Panc1 (cell line): ENCODE measurements around the gene AFG1L. TPM values are rescaled to one million over a fixed set of nuclear protein-coding genes. Genes with fewer than 3 reads are reported as not detected.

Experiments
- ATAC-seq: fragments of 200-7000 bp; cut with Tn5 transposase; 2 replicates; pipeline ENCODE4 v1.9.1; 2020; ENCODE audit warnings: mild to moderate bottlenecking, moderate library complexity
- BruUV-seq: library from RNA; stranded (reverse); fragments of 400-500 nt; replicated peaks from 2 replicates; lab custom pipeline; 2021; lab: Mats Ljungman, UMichigan
- CTCF ChIA-PET: fragments of 300-600 bp; sonication (Branson Sonifier 250); formaldehyde crosslinking; loops from one replicate; lab custom pipeline; 2022; ENCODE audit warnings: antibody characterized with exemption; lab: Charles Lee
- POLR2A ChIA-PET: fragments of 300-600 bp; sonication (Branson Sonifier 250); formaldehyde crosslinking; loops from one replicate; lab custom pipeline; 2022; ENCODE audit warnings: antibody characterized with exemption; lab: Charles Lee
- DNase-seq: peaks from one replicate; pipeline ENCODE4 v3.0.0-alpha.2; 2010; ENCODE audit warnings: low read depth, low spot score
- H3K27ac ChIP-seq: 2 replicates; pipeline ENCODE4 v1.5.1; 2011; ENCODE audit warnings: mild to moderate bottlenecking, low read length, inconsistent platforms
- H3K27me3 ChIP-seq: fragments of 200-500 bp; sonication (Bioruptor generic); 2 replicates; pipeline ENCODE4 v1.6.0; 2014; ENCODE audit warnings: low read length, inconsistent platforms; ENCODE audit not compliant: control insufficient read depth, insufficient read depth
- H3K36me3 ChIP-seq: fragments of 200-500 bp; sonication (Bioruptor generic); 2 replicates; pipeline ENCODE4 v1.5.1; 2014; ENCODE audit warnings: inconsistent platforms, mild to moderate bottlenecking, low read length, moderate library complexity; ENCODE audit not compliant: control insufficient read depth, insufficient read depth
- H3K4me1 ChIP-seq: 2 replicates; pipeline ENCODE4 v1.5.1; 2011; ENCODE audit warnings: inconsistent platforms, mild to moderate bottlenecking, low read length, moderate library complexity; ENCODE audit not compliant: control insufficient read depth, insufficient read depth
- H3K4me3 ChIP-seq, 2 experiments: 2 replicates each; pipeline ENCODE4 v1.5.1; 2011 to 2012; ENCODE audit warnings: low read depth in 2 of 2, low read length in 2 of 2, mild to moderate bottlenecking in 2 of 2, inconsistent platforms in 1 of 2, moderate library complexity in 1 of 2
- H3K9me3 ChIP-seq: fragments of 200-500 bp; sonication (Bioruptor generic); 2 replicates; pipeline ENCODE4 v1.5.1; 2014; ENCODE audit warnings: low read depth, mild to moderate bottlenecking, inconsistent platforms, low read length, moderate library complexity; ENCODE audit not compliant: control insufficient read depth, insufficient read depth
- POLR2AphosphoS5 ChIP-seq: IDR thresholded peaks from 2 replicates; pipeline ENCODE4 v1.6.1; 2012; ENCODE audit warnings: mild to moderate bottlenecking, low read depth, low read length, moderate library complexity
- SIN3A ChIP-seq: IDR thresholded peaks from 2 replicates; pipeline ENCODE4 v1.6.1; 2012; ENCODE audit warnings: low read depth, mild to moderate bottlenecking, low read length, moderate library complexity, borderline replicate concordance; ENCODE audit not compliant: insufficient read depth
- TCF7L2 ChIP-seq: IDR thresholded peaks from 2 replicates; pipeline ENCODE4 v1.6.1; 2011; ENCODE audit warnings: mild to moderate bottlenecking, low read depth, low read length, inconsistent platforms
- in situ Hi-C: cut with HindIII; loops from 2 replicates; pipeline ENCODE4 v1.10.0; 2016; ENCODE audit warnings: low sequenced_read_pairs, low pct_unique_long_range_greater_than_20kb
- intact Hi-C: fragments of 100-400 bp; cut with micrococcal nuclease; formaldehyde crosslinking; loops from one replicate; pipeline ENCODE4 v1.10.0; 2022; ENCODE audit not compliant: unreplicated experiment
- total RNA-seq: library from RNA; stranded (reverse); gene quantifications from one replicate; pipeline ENCODE4 v1.2.1, GENCODE V29; 2021; ENCODE audit not compliant: unreplicated experiment
- TF ChIP-seq, protein P1 (sequence below): fragments of 450-650 bp; IDR thresholded peaks from 2 replicates; pipeline ENCODE4 v1.5.1; 2017; ENCODE audit warnings: mild to moderate bottlenecking
- TF ChIP-seq, protein P2 (sequence below), 2 experiments: IDR thresholded peaks; 2 replicates each; pipeline ENCODE4 v1.6.1; 2011 to 2012; ENCODE audit warnings: low read depth in 2 of 2, control low read depth in 1 of 2, low read length in 1 of 2, mild to moderate bottlenecking in 1 of 2, moderate library complexity in 1 of 2; ENCODE audit not compliant: insufficient read depth in 1 of 2

Gene AFG1L
- total RNA-seq, 1 experiment from 2014 or later = 12.4 TPM

DNA sequence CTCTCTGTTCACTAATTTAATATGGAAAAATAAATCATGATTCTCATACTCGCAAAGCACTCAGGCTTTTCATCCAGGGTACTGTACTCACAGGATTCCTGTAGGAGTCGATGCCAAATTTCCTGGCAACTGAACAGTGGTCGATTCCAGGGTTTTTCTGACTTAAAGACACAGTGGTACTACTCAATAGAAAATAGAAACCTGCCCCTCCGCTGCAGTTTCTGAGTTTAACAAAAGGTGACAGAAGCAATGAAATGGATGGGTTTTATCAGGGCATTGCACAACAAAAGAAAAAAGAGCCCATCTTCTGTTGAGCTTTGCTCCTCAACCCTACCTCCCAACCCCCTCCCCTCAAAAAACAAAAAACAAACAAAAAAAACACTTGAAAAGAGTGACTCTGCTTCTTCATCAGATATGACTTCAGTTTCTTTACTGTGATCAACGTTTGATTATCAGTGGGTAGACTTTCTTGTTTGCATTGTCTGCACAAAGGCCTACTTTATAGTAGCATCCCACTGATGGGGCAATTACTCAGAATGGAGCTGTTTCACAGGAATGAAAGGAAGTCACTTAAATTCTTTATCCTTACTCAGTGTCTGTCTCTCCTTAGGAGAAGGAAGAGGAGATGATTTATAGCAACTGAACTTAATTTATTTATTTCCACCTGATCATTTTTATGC, 169.7 kb downstream of the AFG1L start:
- Histone ChIP-seq H3K4me3 (no peak overlapping the region), H3K27ac (no peak overlapping the region), H3K9me3 (no peaks in the 10 kb centered on the region), H3K4me1 (no peaks in the 10 kb centered on the region), H3K27me3 (no peaks in the 10 kb centered on the region), H3K36me3 (no peaks in the 10 kb centered on the region)
- no TSS peak for BruUV-seq
- in situ Hi-C loops = no loop called here
- CTCF ChIA-PET = interaction anchor here (0.6 kb wide), 1 partner anchor 110 kb away, joined by 6 read pairs; no protein-coding TSS in a partner anchor
- POLR2A ChIA-PET = interaction anchor here (0.7 kb wide), 1 partner anchor 251 kb away, joined by 7 read pairs; no protein-coding TSS in a partner anchor
- TF ChIP-seq, protein P1, sequence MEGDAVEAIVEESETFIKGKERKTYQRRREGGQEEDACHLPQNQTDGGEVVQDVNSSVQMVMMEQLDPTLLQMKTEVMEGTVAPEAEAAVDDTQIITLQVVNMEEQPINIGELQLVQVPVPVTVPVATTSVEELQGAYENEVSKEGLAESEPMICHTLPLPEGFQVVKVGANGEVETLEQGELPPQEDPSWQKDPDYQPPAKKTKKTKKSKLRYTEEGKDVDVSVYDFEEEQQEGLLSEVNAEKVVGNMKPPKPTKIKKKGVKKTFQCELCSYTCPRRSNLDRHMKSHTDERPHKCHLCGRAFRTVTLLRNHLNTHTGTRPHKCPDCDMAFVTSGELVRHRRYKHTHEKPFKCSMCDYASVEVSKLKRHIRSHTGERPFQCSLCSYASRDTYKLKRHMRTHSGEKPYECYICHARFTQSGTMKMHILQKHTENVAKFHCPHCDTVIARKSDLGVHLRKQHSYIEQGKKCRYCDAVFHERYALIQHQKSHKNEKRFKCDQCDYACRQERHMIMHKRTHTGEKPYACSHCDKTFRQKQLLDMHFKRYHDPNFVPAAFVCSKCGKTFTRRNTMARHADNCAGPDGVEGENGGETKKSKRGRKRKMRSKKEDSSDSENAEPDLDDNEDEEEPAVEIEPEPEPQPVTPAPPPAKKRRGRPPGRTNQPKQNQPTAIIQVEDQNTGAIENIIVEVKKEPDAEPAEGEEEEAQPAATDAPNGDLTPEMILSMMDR = no peak
- TF ChIP-seq POLR2AphosphoS5 = no peak
- TF ChIP-seq, protein P2, sequence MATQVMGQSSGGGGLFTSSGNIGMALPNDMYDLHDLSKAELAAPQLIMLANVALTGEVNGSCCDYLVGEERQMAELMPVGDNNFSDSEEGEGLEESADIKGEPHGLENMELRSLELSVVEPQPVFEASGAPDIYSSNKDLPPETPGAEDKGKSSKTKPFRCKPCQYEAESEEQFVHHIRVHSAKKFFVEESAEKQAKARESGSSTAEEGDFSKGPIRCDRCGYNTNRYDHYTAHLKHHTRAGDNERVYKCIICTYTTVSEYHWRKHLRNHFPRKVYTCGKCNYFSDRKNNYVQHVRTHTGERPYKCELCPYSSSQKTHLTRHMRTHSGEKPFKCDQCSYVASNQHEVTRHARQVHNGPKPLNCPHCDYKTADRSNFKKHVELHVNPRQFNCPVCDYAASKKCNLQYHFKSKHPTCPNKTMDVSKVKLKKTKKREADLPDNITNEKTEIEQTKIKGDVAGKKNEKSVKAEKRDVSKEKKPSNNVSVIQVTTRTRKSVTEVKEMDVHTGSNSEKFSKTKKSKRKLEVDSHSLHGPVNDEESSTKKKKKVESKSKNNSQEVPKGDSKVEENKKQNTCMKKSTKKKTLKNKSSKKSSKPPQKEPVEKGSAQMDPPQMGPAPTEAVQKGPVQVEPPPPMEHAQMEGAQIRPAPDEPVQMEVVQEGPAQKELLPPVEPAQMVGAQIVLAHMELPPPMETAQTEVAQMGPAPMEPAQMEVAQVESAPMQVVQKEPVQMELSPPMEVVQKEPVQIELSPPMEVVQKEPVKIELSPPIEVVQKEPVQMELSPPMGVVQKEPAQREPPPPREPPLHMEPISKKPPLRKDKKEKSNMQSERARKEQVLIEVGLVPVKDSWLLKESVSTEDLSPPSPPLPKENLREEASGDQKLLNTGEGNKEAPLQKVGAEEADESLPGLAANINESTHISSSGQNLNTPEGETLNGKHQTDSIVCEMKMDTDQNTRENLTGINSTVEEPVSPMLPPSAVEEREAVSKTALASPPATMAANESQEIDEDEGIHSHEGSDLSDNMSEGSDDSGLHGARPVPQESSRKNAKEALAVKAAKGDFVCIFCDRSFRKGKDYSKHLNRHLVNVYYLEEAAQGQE (IDR thresholded peaks at IDR 0.05; ENCODE audit: insufficient read depth in 1 of 2, low read depth in 2 of 2, low read length in 1 of 2) = no peak
- no peak for TF ChIP-seq TCF7L2
- TF ChIP-seq SIN3A = no peak
- intact Hi-C loops = no loop called here
- ATAC-seq (no peak), DNase-seq (no peak)

DNA sequence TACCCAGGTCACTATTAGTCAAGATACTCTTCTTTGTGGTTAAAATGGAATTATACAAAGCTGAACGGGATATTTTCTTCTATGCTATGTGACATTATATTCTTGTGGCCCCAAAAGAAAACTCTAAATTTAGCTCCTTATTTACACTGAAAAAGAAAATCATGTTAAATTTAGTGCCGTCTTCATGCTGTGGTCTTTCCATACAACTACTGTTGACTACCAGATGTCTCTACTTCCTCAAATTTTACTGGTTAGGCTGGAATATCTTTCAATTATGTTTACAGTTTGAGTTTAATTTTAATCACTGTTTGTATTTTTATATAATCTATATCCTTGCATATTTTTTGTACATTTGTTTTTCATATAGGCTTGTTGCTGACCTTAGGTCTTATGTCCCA, 170.2 kb downstream of the AFG1L start:
- TF ChIP-seq TCF7L2 (no peak), SIN3A (no peak), POLR2AphosphoS5 (no peak)
- TF ChIP-seq, protein P2 (IDR thresholded peaks at IDR 0.05; ENCODE audit: insufficient read depth in 1 of 2, low read depth in 2 of 2, low read length in 1 of 2) = no peak
- TF ChIP-seq, protein P1 = no peak
- H3K4me3 ChIP-seq = no peak overlapping the region
- H3K27ac ChIP-seq = no peak overlapping the region
- ChIA-PET POLR2A (interaction anchor here (0.7 kb wide), 1 partner anchor 251 kb away, joined by 7 read pairs; no protein-coding TSS in a partner anchor), CTCF (no interaction called here)
- no peak for ATAC-seq
- H3K9me3 ChIP-seq = no peaks in the 10 kb centered on the region
- no peaks in the 10 kb centered on the region for H3K4me1 ChIP-seq
- no TSS peak for BruUV-seq
- no peaks in the 10 kb centered on the region for H3K27me3 ChIP-seq
- no peaks in the 10 kb centered on the region for H3K36me3 ChIP-seq
- in situ Hi-C loops (no loop called here), intact Hi-C loops (no loop called here)
- no peak for DNase-seq
